MCF 10A (cell line): ENCODE data around the gene GATAD2B. TPM values are rescaled to one million over a fixed set of nuclear protein-coding genes. Genes with fewer than 3 reads are reported as not detected.
A peak's percentile ranks its signal among the peaks of the same experiment; 100 is the strongest.

Experiments
- BruUV-seq: library from RNA; stranded (reverse); fragments of 400-500 nt; replicated peaks from 2 replicates; lab custom pipeline; 2021; lab: Mats Ljungman, UMichigan
- CTCF ChIA-PET: fragments of 300-600 bp; sonication (Branson Sonifier 250); formaldehyde crosslinking; extraction: SDS; loops from one replicate; lab custom pipeline; 2021; ENCODE audit warnings: antibody characterized with exemption, inconsistent platforms; lab: Yijun Ruan, JAX
- POLR2A ChIA-PET: fragments of 300-600, 350-650 bp; sonication (Branson Sonifier 250); formaldehyde crosslinking; extraction: SDS; loops from one replicate; lab custom pipeline; 2020; ENCODE audit warnings: antibody characterized with exemption, inconsistent platforms; lab: Yijun Ruan, JAX
- DNase-seq: peaks from one replicate; pipeline ENCODE4 v3.0.0-alpha.2; 2018; ENCODE audit not compliant: unreplicated experiment
- H3K27ac Mint-ChIP-seq: one replicate; pipeline ENCODE4 v1.8.0; 2022; ENCODE audit warnings: mild to moderate bottlenecking, low read depth, mixed read lengths; ENCODE audit not compliant: unreplicated experiment
- H3K27me3 Mint-ChIP-seq: one replicate; pipeline ENCODE4 v1.8.0; 2022; ENCODE audit warnings: mixed read lengths; ENCODE audit not compliant: insufficient read depth, unreplicated experiment
- H3K36me3 Mint-ChIP-seq: one replicate; pipeline ENCODE4 v1.8.0; 2022; ENCODE audit warnings: mild to moderate bottlenecking, moderate library complexity, mixed read lengths; ENCODE audit not compliant: insufficient read depth, unreplicated experiment
- H3K4me1 Mint-ChIP-seq: one replicate; pipeline ENCODE4 v1.8.0; 2022; ENCODE audit warnings: mixed read lengths; ENCODE audit not compliant: insufficient read depth, unreplicated experiment
- H3K4me3 Mint-ChIP-seq: one replicate; pipeline ENCODE4 v1.8.0; 2022; ENCODE audit warnings: mild to moderate bottlenecking, moderate library complexity, mixed read lengths; ENCODE audit not compliant: unreplicated experiment
- H3K9me3 Mint-ChIP-seq: one replicate; pipeline ENCODE4 v1.8.0; 2022; ENCODE audit warnings: mixed read lengths; ENCODE audit not compliant: unreplicated experiment
- intact Hi-C: fragments of 100-400 bp; cut with micrococcal nuclease; formaldehyde crosslinking; loops from 2 replicates; pipeline ENCODE4 v1.14.1; 2022
- total RNA-seq: library from RNA; stranded (reverse); gene quantifications from 2 replicates; pipeline ENCODE4 v1.2.3, GENCODE V29; 2022
- TF ChIP-seq, protein P1 (sequence below): fragments of 200-600 bp; IDR thresholded peaks from one replicate; pipeline ENCODE4 v1.8.0; 2022; ENCODE audit warnings: antibody characterized with exemption, mild to moderate bottlenecking; ENCODE audit not compliant: unreplicated experiment

Gene GATAD2B
- total RNA-seq, 1 experiment from 2014 or later: 95.5 TPM

DNA sequence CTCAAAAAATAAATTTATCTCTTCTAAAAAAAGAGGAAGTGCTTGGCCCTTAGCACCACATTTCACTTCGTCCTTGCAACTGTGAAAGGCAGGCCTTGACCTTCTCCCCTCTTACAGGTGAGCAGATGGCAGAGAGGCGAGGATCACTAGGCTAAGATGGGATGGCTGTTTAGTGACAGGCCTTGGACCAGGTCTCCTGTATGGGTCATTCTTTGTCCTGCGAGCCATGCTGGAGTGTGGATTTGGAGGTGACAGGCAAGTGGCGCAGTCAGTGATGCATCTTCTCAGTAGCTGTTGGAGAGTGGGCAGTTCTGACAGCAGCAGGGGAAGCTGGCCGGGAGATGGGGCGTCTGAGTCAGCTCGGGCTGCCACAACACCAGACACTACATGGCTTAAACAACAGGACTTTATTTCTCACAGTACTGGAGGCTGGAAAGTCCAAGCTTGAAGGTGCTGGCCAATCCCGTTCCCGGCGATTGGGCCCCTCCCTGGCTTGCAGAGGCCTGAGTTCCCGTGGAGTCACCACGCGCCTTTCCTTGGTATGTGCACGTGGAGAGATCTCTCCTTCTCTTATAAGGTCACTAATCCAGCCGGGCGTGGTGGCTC lies 131.0 kb downstream of the GATAD2B start:
- no peak overlapping the region for H3K27ac Mint-ChIP-seq
- peak; percentile 28 for DNase-seq
- no peaks in the 10 kb centered on the region for H3K9me3 Mint-ChIP-seq
- peaks cover 24% of the 10 kb centered on the region for H3K4me1 Mint-ChIP-seq
- H3K36me3 Mint-ChIP-seq: no peaks in the 10 kb centered on the region
- ChIA-PET CTCF (interaction anchor here (0.5 to 2.1 kb wide), 6 partner anchors 11 to 198 kb away, joined by 3 to 6 read pairs (median 3); partner anchors contain the start of genes RAB13 and S100A13), POLR2A (interaction anchor here (1.1 to 2.3 kb wide), 3 partner anchors 8 to 187 kb away, joined by 4 to 14 read pairs (median 4); no protein-coding TSS in a partner anchor)
- TF ChIP-seq, protein P1, sequence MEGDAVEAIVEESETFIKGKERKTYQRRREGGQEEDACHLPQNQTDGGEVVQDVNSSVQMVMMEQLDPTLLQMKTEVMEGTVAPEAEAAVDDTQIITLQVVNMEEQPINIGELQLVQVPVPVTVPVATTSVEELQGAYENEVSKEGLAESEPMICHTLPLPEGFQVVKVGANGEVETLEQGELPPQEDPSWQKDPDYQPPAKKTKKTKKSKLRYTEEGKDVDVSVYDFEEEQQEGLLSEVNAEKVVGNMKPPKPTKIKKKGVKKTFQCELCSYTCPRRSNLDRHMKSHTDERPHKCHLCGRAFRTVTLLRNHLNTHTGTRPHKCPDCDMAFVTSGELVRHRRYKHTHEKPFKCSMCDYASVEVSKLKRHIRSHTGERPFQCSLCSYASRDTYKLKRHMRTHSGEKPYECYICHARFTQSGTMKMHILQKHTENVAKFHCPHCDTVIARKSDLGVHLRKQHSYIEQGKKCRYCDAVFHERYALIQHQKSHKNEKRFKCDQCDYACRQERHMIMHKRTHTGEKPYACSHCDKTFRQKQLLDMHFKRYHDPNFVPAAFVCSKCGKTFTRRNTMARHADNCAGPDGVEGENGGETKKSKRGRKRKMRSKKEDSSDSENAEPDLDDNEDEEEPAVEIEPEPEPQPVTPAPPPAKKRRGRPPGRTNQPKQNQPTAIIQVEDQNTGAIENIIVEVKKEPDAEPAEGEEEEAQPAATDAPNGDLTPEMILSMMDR: no peak
- H3K27me3 Mint-ChIP-seq: peaks cover 14% of the 10 kb centered on the region
- no peak overlapping the region for H3K4me3 Mint-ChIP-seq
- intact Hi-C loops: loop anchor here (10.0 kb wide), 1 partner anchor 393 kb away; no protein-coding TSS in a partner anchor
- BruUV-seq: no TSS peak

DNA sequence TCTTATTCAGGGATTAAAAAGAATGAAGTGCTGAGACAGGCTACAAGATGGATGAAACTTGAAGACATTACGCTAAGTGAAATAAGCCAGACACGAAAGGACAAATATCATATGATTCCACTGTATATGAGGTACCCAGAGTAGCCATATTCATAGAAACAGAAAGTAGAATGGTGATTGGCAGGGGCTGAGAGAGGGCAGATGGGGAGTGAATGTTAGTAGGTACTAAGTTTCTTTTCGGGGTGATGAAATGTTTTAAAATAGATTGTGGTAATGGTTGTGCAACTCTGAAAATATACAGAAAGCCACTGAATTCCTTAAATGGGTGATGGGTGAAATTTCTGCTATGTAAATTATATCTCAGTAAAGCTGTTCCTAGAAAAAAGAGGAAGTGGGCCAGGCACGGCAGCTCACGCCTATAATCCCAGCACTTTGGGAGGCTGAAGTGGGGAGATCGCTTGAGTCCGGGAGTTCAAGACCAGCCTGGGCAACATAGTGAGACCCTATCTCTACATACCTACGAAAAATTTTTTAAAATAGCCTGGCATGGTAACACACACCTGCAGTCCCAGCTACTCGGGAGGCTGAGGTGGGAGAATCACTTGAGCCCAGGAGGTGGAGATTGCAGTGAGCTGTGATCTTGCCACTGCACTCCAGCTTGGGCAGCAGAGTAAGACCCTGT lies 131.7 kb downstream of the GATAD2B start:
- Mint-ChIP-seq H3K36me3 (no peaks in the 10 kb centered on the region), H3K9me3 (no peaks in the 10 kb centered on the region), H3K27ac (no peak overlapping the region), H3K4me1 (peaks cover 19% of the 10 kb centered on the region), H3K4me3 (peak overlapping the region; percentile 4), H3K27me3 (peaks cover 14% of the 10 kb centered on the region)
- CTCF ChIA-PET: interaction anchor here (0.7 to 2.1 kb wide), 3 partner anchors 128 to 195 kb away, joined by 6 read pairs; partner anchors contain the start of gene RAB13
- POLR2A ChIA-PET: interaction anchor here (1.1 to 2.3 kb wide), 3 partner anchors 7 to 187 kb away, joined by 4 to 14 read pairs (median 4); no protein-coding TSS in a partner anchor
- BruUV-seq: no TSS peak
- DNase-seq: peak; percentile 83
- intact Hi-C loops: loop anchor here (10.0 kb wide), 1 partner anchor 394 kb away; no protein-coding TSS in a partner anchor
- TF ChIP-seq, protein P1: no peak

DNA sequence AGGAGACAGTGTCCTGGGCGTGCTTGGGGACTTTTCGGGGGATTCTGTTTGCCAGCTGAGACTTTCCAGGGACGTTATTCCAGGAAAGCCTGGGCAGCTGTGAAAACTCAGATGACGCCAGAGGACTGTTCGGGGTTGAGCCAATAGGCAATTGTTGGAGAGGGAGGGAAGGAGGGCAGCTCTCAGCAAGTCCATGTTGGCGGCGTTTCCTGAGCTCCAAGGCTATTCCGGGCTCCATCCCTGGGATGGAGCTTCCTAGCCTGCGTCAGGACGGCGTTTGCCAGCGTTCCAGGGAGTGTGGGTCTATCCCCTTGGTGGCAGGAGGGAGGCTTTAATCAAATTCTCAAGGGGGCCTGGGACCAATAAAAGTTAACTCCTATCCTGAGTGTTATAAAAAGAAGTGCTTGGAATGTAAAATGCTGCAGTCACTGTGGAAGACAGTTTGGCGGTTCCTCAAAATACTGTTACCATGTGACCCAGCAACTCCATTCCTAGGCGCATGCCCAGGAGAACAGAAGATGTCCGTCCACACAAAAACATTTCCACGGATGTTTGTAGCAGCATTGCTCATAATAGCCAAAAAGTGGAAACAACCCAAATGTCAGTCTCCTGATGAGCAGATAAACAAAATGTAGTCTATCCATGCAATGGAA lies 132.3 kb downstream of the GATAD2B start:
- DNase-seq: no peak
- POLR2A ChIA-PET: no interaction called here
- Mint-ChIP-seq H3K36me3 (no peaks in the 10 kb centered on the region), H3K9me3 (no peaks in the 10 kb centered on the region), H3K27me3 (peaks cover 14% of the 10 kb centered on the region), H3K27ac (peak overlapping the region; percentile 1), H3K4me1 (peaks cover 19% of the 10 kb centered on the region), H3K4me3 (peak overlapping the region; percentile 4)
- BruUV-seq: no TSS peak
- CTCF ChIA-PET: interaction anchor here (0.6 to 0.7 kb wide), 2 partner anchors 153 to 1073 kb away, joined by 3 to 6 read pairs; no protein-coding TSS in a partner anchor
- intact Hi-C loops: loop anchor here (10.0 kb wide), 1 partner anchor 394 kb away; no protein-coding TSS in a partner anchor
- TF ChIP-seq, protein P1: no peak
